Measurements from ENCODE around the gene RANBP17. TPM values are rescaled to one million over a fixed set of nuclear protein-coding genes. Genes with fewer than 3 reads are reported as not detected.
"Not testable (repeated sequence)": the region's sequence is repeated elsewhere in the genome, so short reads cannot be mapped to it uniquely, and the experiment has no call there.

RANBP17 gene
- total RNA-seq, 1 experiment from 2014 or later: 19.0 TPM

DNA sequence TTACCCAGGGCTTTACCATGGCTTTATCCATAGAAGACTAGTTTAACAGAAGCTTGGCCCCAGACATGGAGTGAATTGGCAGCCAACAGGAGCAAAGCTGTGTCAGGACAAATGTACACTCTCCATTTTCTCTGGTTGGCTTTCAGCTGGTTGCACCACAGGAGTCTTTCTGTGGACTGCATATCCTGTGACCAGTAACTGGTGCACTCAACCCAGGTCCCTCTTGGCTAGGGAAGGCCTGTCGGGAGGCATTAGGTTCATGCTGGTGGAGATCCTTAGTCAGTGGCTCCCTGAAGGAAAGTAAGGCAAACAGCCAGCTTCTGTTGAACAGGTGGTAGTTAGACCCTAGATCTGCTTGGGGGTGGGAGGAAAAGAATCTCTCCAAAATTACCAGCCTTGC is 300.3 kb downstream of the RANBP17 start:
- no peak overlapping the region for H3K4me3 Mint-ChIP-seq (ENCODE audit: unreplicated experiment)
- intact Hi-C loops (cut with micrococcal nuclease): no loop called here
- DNase-seq (ENCODE audit: unreplicated experiment): no peak
- H3K9me3 Mint-ChIP-seq (ENCODE audit: unreplicated experiment): no peaks in the 10 kb centered on the region
- POLR2A ChIA-PET: no interaction called here
- TF ChIP-seq, protein P1, sequence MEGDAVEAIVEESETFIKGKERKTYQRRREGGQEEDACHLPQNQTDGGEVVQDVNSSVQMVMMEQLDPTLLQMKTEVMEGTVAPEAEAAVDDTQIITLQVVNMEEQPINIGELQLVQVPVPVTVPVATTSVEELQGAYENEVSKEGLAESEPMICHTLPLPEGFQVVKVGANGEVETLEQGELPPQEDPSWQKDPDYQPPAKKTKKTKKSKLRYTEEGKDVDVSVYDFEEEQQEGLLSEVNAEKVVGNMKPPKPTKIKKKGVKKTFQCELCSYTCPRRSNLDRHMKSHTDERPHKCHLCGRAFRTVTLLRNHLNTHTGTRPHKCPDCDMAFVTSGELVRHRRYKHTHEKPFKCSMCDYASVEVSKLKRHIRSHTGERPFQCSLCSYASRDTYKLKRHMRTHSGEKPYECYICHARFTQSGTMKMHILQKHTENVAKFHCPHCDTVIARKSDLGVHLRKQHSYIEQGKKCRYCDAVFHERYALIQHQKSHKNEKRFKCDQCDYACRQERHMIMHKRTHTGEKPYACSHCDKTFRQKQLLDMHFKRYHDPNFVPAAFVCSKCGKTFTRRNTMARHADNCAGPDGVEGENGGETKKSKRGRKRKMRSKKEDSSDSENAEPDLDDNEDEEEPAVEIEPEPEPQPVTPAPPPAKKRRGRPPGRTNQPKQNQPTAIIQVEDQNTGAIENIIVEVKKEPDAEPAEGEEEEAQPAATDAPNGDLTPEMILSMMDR (IDR thresholded peaks at IDR 0.05; ENCODE audit: unreplicated experiment): no peak
- no peak overlapping the region for H3K27ac Mint-ChIP-seq (ENCODE audit: low read depth, unreplicated experiment)
- no peaks in the 10 kb centered on the region for H3K4me1 Mint-ChIP-seq (ENCODE audit: insufficient read depth, unreplicated experiment)
- no peaks in the 10 kb centered on the region for H3K36me3 Mint-ChIP-seq (ENCODE audit: insufficient read depth, unreplicated experiment)
- BruUV-seq (replicated peaks): no TSS peak
- no peaks in the 10 kb centered on the region for H3K27me3 Mint-ChIP-seq (ENCODE audit: insufficient read depth, unreplicated experiment)
- CTCF ChIA-PET: interaction anchor here (0.7 to 1.6 kb wide), 3 partner anchors 10 to 259 kb away, joined by 4 to 5 read pairs (median 4); no protein-coding TSS in a partner anchor

DNA sequence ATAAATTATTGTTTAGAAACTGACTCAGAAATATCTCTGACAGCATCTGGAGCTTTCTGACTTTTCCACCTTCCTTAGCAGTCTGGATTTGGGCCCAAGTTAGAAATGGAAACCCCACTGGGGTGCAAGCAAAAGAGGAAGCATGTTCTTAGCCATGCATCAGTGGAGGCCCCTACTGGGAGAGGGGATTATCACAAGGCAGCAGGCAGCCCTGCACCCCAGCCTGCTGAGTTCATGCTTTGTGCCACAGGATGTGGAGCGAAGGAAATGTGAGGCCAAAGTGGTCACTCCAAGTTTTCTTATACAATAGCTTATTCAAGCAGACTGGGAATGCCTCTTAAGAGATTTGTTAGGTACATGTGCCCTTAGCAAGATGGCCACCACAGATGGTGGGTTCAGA is 300.8 kb downstream of the RANBP17 start:
- H3K9me3 Mint-ChIP-seq (ENCODE audit: unreplicated experiment): no peaks in the 10 kb centered on the region
- POLR2A ChIA-PET: no interaction called here
- BruUV-seq (replicated peaks): no TSS peak
- H3K4me3 Mint-ChIP-seq (ENCODE audit: unreplicated experiment): no peak overlapping the region
- H3K27ac Mint-ChIP-seq (ENCODE audit: low read depth, unreplicated experiment): no peak overlapping the region
- H3K36me3 Mint-ChIP-seq (ENCODE audit: insufficient read depth, unreplicated experiment): no peaks in the 10 kb centered on the region
- intact Hi-C loops (cut with micrococcal nuclease): no loop called here
- TF ChIP-seq, protein P1 (IDR thresholded peaks at IDR 0.05; ENCODE audit: unreplicated experiment): peak; percentile 41
- H3K27me3 Mint-ChIP-seq (ENCODE audit: insufficient read depth, unreplicated experiment): no peaks in the 10 kb centered on the region
- CTCF ChIA-PET: interaction anchor here (0.7 to 1.6 kb wide), 4 partner anchors 10 to 260 kb away, joined by 4 to 5 read pairs (median 4); no protein-coding TSS in a partner anchor
- peak; percentile 41 for DNase-seq (ENCODE audit: unreplicated experiment)
- H3K4me1 Mint-ChIP-seq (ENCODE audit: insufficient read depth, unreplicated experiment): no peaks in the 10 kb centered on the region

DNA sequence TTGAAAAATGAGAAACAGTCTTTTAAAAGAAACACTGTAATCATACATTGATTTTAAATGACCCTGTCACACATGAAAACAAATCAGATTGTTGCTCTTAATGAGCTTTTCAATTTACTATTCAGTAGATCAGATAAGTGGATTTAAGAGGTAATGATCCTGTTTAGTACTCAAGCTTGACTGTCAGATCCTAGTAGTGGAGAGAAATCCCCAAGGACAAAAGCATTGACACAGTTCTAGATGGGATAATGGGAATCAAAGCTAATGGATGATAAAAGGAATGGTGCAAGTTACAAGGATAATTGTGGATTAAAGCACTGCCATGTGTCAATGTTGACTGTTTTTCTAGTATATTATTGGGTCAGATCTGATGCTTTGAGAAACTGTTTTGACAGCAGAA is 304.9 kb downstream of the RANBP17 start:
- ChIA-PET CTCF (no interaction called here), POLR2A (no interaction called here)
- intact Hi-C loops (cut with micrococcal nuclease): no loop called here
- TF ChIP-seq, protein P1 (IDR thresholded peaks at IDR 0.05; ENCODE audit: unreplicated experiment): no peak
- Mint-ChIP-seq H3K36me3 (ENCODE audit: insufficient read depth, unreplicated experiment) (no peaks in the 10 kb centered on the region), H3K9me3 (ENCODE audit: unreplicated experiment) (no peaks in the 10 kb centered on the region), H3K27me3 (ENCODE audit: insufficient read depth, unreplicated experiment) (no peaks in the 10 kb centered on the region), H3K27ac (ENCODE audit: low read depth, unreplicated experiment) (no peak overlapping the region), H3K4me3 (ENCODE audit: unreplicated experiment) (no peak overlapping the region), H3K4me1 (ENCODE audit: insufficient read depth, unreplicated experiment) (no peaks in the 10 kb centered on the region)
- BruUV-seq (replicated peaks): no TSS peak
- no peak for DNase-seq (ENCODE audit: unreplicated experiment)

DNA sequence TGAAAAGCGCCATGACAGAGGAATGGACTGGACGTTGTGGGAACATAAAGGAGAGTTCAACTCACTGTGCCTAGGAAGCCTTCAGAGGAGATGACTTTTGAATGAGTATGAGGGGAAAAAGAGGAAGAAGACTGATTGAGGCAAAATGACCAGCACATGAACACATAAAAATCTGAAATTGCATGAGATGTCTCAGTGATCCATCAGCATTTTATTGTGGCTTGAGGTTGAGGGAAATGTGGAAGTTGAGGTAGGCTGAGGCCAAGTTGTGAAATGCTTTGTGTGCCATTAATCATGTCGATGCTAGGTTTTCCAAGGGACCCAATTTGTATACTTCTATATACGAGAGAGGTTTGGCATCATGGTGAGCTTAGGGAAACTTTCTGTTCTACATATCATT is 306.4 kb downstream of the RANBP17 start:
- Mint-ChIP-seq H3K9me3 (ENCODE audit: unreplicated experiment) (no peaks in the 10 kb centered on the region), H3K27me3 (ENCODE audit: insufficient read depth, unreplicated experiment) (no peaks in the 10 kb centered on the region), H3K36me3 (ENCODE audit: insufficient read depth, unreplicated experiment) (no peaks in the 10 kb centered on the region), H3K4me3 (ENCODE audit: unreplicated experiment) (no peak overlapping the region), H3K27ac (ENCODE audit: low read depth, unreplicated experiment) (peak overlapping the region; percentile 2), H3K4me1 (ENCODE audit: insufficient read depth, unreplicated experiment) (no peaks in the 10 kb centered on the region)
- BruUV-seq (replicated peaks): no TSS peak
- intact Hi-C loops (cut with micrococcal nuclease): no loop called here
- TF ChIP-seq, protein P1 (IDR thresholded peaks at IDR 0.05; ENCODE audit: unreplicated experiment): no peak
- ChIA-PET CTCF (interaction anchor here (0.6 to 1.4 kb wide), 3 partner anchors 9 to 30 kb away, joined by 3 to 4 read pairs (median 3); no protein-coding TSS in a partner anchor), POLR2A (no interaction called here)
- no peak for DNase-seq (ENCODE audit: unreplicated experiment)

DNA sequence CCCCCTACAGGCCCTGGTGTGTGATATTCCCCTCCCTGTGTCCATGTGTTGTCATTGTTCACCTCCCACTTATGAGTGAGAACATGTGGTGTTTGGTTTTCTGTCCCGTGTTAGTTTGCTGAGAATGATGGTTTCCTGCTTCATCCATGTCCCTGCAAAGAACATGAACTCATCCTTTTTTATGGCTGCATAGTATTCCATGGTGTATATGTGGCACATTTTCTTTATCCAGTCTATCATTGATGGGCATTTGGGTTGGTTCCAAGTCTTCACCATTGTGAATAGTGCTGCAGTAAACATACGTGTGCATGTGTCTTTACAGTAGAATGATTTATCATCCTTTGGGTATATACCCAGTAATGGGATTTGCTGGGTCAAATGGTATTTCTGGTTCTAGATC is 313.1 kb downstream of the RANBP17 start:
- H3K36me3 Mint-ChIP-seq (ENCODE audit: insufficient read depth, unreplicated experiment); H3K4me1 Mint-ChIP-seq (ENCODE audit: insufficient read depth, unreplicated experiment); BruUV-seq (replicated peaks); intact Hi-C loops (cut with micrococcal nuclease); H3K4me3 Mint-ChIP-seq (ENCODE audit: unreplicated experiment); DNase-seq (ENCODE audit: unreplicated experiment); POLR2A ChIA-PET; H3K9me3 Mint-ChIP-seq (ENCODE audit: unreplicated experiment); H3K27me3 Mint-ChIP-seq (ENCODE audit: insufficient read depth, unreplicated experiment); H3K27ac Mint-ChIP-seq (ENCODE audit: low read depth, unreplicated experiment): not testable (repeated sequence)
- CTCF ChIA-PET: interaction anchor here (0.5 kb wide), 1 partner anchor 160 kb away, joined by 4 read pairs; no protein-coding TSS in a partner anchor
